Fibroblast of villous mesenchyme (primary cell): ENCODE results near the gene RHEX. TPM values are rescaled to one million over a fixed set of nuclear protein-coding genes. Genes with fewer than 3 reads are reported as not detected.
"Not testable (repeated sequence)": the region's sequence is repeated elsewhere in the genome, so short reads cannot be mapped to it uniquely, and the experiment has no call there.

Experiments used
- DNase-seq: peaks from one replicate; pipeline ENCODE4 v3.0.0-alpha.2; 2010; ENCODE audit warnings: low read depth
- H3K4me3 ChIP-seq: 2 replicates; pipeline ENCODE4 v1.5.1; 2011; ENCODE audit warnings: low read depth, mild to moderate bottlenecking, low read length
- CTCF ChIP-seq: IDR thresholded peaks from 2 replicates; pipeline ENCODE4 v1.5.1; 2012; ENCODE audit warnings: low read depth, mild to moderate bottlenecking, low read length; ENCODE audit not compliant: insufficient read depth
- total RNA-seq: library from RNA; depleted of rRNA; stranded (reverse); fragments of >200 nt; gene quantifications from 2 replicates; pipeline ENCODE4 v1.2.3, GENCODE V29; 2012

Gene RHEX
- total RNA-seq, 1 donor: not detected

- no peak for DNase-seq
- H3K4me3 ChIP-seq: no peak overlapping the region
- no peak for TF ChIP-seq CTCF
These were observed 7.9 kb downstream of the RHEX start for GRCh38 chr1:206060844-206061243.

- DNase-seq: no peak
- no peak for TF ChIP-seq CTCF
These were observed 9.5 kb downstream of the RHEX start for GRCh38 chr1:206062464-206062863.

GRCh38 chr1:206064001-206064400 lies 11.0 kb downstream of the RHEX start:
- DNase-seq, H3K4me3 ChIP-seq: not testable (repeated sequence)

More at GRCh38 chr1:206062464-206062863, 9.5 kb downstream of the RHEX start:
- no peak overlapping the region for H3K4me3 ChIP-seq

GRCh38 chr1:206064501-206064900 lies 11.5 kb downstream of the RHEX start:
- not testable (repeated sequence) for H3K4me3 ChIP-seq, DNase-seq

- no peak overlapping the region for H3K4me3 ChIP-seq
- TF ChIP-seq CTCF: no peak
- no peak for DNase-seq
These were observed 12.7 kb downstream of the RHEX start for GRCh38 chr1:206065547-206066145.

- TF ChIP-seq CTCF: no peak
- no peak for DNase-seq
- no peak overlapping the region for H3K4me3 ChIP-seq
These were observed 13.7 kb downstream of the RHEX start for GRCh38 chr1:206066479-206067171.

GRCh38 chr1:206067486-206068227 lies 14.7 kb downstream of the RHEX start:
- DNase-seq: no peak
- no peak for TF ChIP-seq CTCF
- no peak overlapping the region for H3K4me3 ChIP-seq
